Vagina (tissue), 2 donors: ENCODE measurements around the gene ZNF615. TPM values are rescaled to one million over a fixed set of nuclear protein-coding genes. Genes with fewer than 3 reads are reported as not detected.
"Not testable (repeated sequence)": the region's sequence is repeated elsewhere in the genome, so short reads cannot be mapped to it uniquely, and the experiment has no call there.

Source experiments
- DNase-seq, 2 donors: peaks; one replicate each; pipeline ENCODE4 v3.0.0-alpha.2; 2017; ENCODE audit errors: extremely low spot score in 2 of 2
- H3K27ac ChIP-seq: fragments of 200-600 bp; sonication (generic); one replicate; pipeline ENCODE4 v1.5.1; 2019
- H3K27me3 ChIP-seq: fragments of 200-600 bp; sonication (generic); one replicate; pipeline ENCODE4 v1.5.1; 2019
- H3K36me3 ChIP-seq, 2 donors: fragments of 200-600 bp; sonication (generic); one replicate each; pipeline ENCODE4 v1.5.1; 2017 to 2019
- H3K4me1 ChIP-seq: fragments of 200-600 bp; sonication (generic); one replicate; pipeline ENCODE4 v1.5.1; 2019
- H3K4me3 ChIP-seq, 2 donors: fragments of 200-600 bp; sonication (generic); 1 replicate in 1 of 2; 2 replicates in 1 of 2; pipeline ENCODE4 v1.5.1; 2016 to 2019
- H3K9me3 ChIP-seq: fragments of 200-600 bp; sonication (generic); one replicate; pipeline ENCODE4 v1.5.1; 2019
- POLR2A ChIP-seq, 2 donors: fragments of 450-650 bp; IDR thresholded peaks; one replicate each; pipeline ENCODE4 v1.6.1; 2017; ENCODE audit warnings: antibody characterized with exemption in 2 of 2, mild to moderate bottlenecking in 2 of 2, moderate library complexity in 2 of 2
- POLR2AphosphoS5 ChIP-seq, 2 donors: sonication (generic); formaldehyde crosslinking; IDR thresholded peaks; one replicate each; pipeline ENCODE4 v1.9.0; 2017; ENCODE audit warnings: antibody characterized with exemption in 2 of 2, mild to moderate bottlenecking in 2 of 2, low read depth in 1 of 2; ENCODE audit not compliant: insufficient read depth in 1 of 2
- intact Hi-C: fragments of 100-400 bp; cut with DNase I; formaldehyde crosslinking; loops from one replicate; pipeline ENCODE4 v1.15.1; 2023
- total RNA-seq: library from RNA; depleted of rRNA; stranded (reverse); fragments of >200 nt; gene quantifications from one replicate; pipeline ENCODE4 v1.2.3, GENCODE V29; 2016
- TF ChIP-seq, protein P1 (sequence below), 3 experiments: fragments of 450-650 bp in 2 of 3; fragments of 200-600 bp in 1 of 3; sonication (generic) in 1 of 3; IDR thresholded peaks; one replicate each; pipeline ENCODE4 v1.5.1; 2017 to 2019; ENCODE audit warnings: antibody characterized with exemption in 3 of 3, mild to moderate bottlenecking in 2 of 3, moderate library complexity in 2 of 3

ZNF615 gene
- total RNA-seq: 6.4 TPM

DNA sequence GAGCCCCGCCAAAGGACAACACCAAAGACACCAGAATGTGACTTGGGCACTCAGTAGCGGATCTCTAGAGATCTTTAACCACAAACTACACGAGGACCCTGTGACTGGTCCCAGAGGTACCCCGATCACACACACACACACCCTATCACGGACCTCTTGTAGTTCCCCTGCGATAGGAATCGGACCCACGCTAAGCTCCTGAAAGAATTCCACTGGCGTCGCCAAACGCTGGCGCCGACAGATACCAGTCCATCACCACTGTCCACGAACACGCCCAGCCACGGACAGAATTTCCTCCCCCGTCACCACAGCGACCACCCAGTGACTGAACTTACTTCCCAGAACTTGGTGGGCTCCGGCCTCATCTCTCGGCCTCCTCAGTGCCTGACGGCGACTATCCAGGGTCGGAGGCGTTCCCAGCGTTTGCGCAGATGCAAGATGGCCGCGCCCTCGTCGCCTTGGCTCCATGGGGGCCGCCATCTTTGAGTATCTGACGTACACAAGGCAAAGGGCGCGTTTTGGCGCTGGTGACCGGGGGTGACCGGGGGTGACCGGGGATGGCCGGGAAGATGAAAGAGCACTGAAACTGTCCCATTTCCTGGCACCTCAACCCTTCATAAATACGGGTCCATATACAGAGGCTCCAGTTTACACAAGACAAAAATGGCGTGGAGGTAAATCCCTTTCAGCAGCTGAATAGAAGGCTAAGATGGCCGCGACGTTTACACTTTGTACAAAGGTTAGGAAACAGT is at the start of gene ZNF615:
ZNF615 (minus strand) TSS at position 406 of the 752 bp plus-strand sequence. CDS start 4,500 bp downstream, outside the sequence.
- peak within 1 kb of the TSS; percentile 64 for H3K27ac ChIP-seq
- peaks cover 8% of the 10 kb centered on the region for H3K4me1 ChIP-seq
- TF ChIP-seq POLR2AphosphoS5 (IDR thresholded peaks at IDR 0.05; ENCODE audit: insufficient read depth in 1 of 2, low read depth in 1 of 2): peak; percentile 79 to 85
- peak in 1 of 2 donors; percentile 3 for TF ChIP-seq POLR2A (IDR thresholded peaks at IDR 0.05)
- TF ChIP-seq, protein P1, sequence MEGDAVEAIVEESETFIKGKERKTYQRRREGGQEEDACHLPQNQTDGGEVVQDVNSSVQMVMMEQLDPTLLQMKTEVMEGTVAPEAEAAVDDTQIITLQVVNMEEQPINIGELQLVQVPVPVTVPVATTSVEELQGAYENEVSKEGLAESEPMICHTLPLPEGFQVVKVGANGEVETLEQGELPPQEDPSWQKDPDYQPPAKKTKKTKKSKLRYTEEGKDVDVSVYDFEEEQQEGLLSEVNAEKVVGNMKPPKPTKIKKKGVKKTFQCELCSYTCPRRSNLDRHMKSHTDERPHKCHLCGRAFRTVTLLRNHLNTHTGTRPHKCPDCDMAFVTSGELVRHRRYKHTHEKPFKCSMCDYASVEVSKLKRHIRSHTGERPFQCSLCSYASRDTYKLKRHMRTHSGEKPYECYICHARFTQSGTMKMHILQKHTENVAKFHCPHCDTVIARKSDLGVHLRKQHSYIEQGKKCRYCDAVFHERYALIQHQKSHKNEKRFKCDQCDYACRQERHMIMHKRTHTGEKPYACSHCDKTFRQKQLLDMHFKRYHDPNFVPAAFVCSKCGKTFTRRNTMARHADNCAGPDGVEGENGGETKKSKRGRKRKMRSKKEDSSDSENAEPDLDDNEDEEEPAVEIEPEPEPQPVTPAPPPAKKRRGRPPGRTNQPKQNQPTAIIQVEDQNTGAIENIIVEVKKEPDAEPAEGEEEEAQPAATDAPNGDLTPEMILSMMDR (IDR thresholded peaks at IDR 0.05): no peak
- H3K27me3 ChIP-seq: no peaks in the 10 kb centered on the region
- H3K9me3 ChIP-seq: peaks cover 5% of the 10 kb centered on the region
- intact Hi-C loops: no loop called here
- peaks cover 0 to 19% of the 10 kb centered on the region in 2 donors for H3K36me3 ChIP-seq
- H3K4me3 ChIP-seq: peak within 1 kb of the TSS; percentile 78 to 88
- peak in 1 of 2 donors; percentile 89 for DNase-seq

DNA sequence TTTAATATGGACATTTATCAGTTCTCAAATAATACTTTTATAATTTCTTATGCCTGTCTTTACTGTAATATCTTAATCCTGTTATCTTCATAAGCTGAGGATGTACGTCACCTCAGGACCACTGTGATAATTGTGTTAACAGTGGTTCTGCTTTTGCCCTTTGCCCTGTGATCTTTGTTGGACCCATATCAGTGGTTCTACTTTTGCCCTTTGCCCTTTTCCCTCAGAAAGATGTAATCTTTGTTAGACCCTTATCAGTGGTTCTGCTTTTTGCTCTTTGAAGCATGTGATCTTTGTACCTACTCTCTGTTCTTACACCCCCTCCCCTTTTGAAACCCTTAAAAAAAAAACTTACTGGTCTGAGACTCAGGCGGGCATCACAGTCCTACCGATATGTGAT is 48.5 kb upstream of the ZNF615 start:
- H3K36me3 ChIP-seq, H3K27me3 ChIP-seq, intact Hi-C loops, H3K4me1 ChIP-seq, H3K27ac ChIP-seq, H3K4me3 ChIP-seq, DNase-seq: not testable (repeated sequence)
- peaks cover 19% of the 10 kb centered on the region for H3K9me3 ChIP-seq

DNA sequence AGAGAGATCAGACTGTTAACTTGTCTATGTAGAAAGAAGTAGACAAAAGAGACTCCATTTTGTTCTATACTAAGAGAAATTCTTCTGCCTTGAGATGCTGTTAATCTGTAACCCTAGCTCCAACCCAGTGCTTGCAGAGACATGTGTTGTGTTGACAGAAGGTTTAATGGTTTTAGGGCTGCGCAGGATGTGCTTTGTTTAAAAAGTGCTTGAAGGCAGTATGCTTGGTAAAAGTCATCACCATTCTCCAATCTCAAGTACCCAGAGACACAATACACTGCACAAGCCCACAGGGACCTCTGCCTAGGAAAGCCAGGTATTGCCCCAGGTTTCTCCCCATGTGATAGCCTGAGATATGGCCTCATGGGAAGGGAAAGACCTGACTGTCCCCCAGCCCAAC is 43.7 kb upstream of the ZNF615 start:
- H3K4me3 ChIP-seq, H3K9me3 ChIP-seq, DNase-seq, H3K4me1 ChIP-seq, H3K27me3 ChIP-seq, H3K27ac ChIP-seq, intact Hi-C loops: not testable (repeated sequence)
- peaks cover 0 to 12% of the 10 kb centered on the region in 2 donors for H3K36me3 ChIP-seq

DNA sequence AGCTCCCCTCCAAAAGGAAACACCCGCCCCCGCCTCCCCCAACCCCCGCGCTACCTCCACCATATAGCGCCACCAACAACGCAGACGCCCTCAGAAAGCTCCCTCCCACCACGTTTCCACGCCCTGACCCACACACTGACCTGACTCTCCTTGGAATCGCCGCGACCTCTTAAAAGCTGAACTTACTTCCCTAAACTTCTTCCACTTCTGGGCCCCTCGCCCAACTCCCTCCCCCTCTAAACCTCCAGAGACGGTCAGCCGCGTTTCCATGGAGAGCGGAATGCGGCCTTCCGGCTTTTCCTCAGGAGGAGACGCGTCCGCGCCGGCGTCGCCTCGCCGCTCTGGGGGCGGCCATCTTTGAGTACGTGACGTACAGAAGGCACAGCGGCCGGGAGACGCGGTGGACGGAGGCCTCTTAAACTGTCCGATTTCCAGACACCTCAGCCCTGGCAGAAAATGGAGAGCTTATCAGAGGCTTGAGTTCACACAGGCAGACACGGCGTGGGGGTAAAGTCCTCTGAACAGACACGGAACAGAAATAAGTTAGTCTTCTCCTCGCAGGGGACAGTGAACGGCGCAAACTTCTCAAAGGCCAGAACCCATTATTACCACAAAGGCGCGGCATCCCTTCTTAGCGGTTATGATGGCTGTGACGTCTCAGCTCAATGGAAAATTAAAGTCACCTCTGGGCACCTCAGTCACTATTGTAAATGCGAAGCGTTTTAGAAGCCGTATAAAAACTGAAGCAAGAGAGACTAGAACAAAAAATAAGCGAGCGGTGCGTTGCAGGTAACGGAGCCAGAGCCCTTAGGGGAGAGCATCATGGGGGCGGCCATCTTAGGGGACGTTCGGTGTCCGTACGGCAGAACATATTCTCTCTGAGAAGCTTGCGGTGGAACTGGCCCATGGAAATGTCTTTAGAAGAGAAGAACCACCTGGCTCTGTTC is 40.8 kb upstream of the ZNF615 start, which contains the start of gene ZNF432:
ZNF432 (minus strand) TSS at position 284 of the 947 bp plus-strand sequence. CDS start 1,970 bp downstream, outside the sequence.
- no peaks in the 10 kb centered on the region for H3K27me3 ChIP-seq
- H3K4me3 ChIP-seq: peak within 1 kb of the TSS; percentile 55 to 75
- TF ChIP-seq POLR2AphosphoS5 (IDR thresholded peaks at IDR 0.05; ENCODE audit: insufficient read depth in 1 of 2, low read depth in 1 of 2) (peak; percentile 83 to 86), POLR2A (IDR thresholded peaks at IDR 0.05) (peak in 1 of 2 donors; percentile 21)
- TF ChIP-seq, protein P1 (IDR thresholded peaks at IDR 0.05): no peak
- peak in 1 of 2 donors; percentile 94 for DNase-seq
- H3K4me1 ChIP-seq: peaks cover 6% of the 10 kb centered on the region
- peaks cover 0 to 41% of the 10 kb centered on the region in 2 donors for H3K36me3 ChIP-seq
- peaks cover 4% of the 10 kb centered on the region for H3K9me3 ChIP-seq
- H3K27ac ChIP-seq: peak within 1 kb of the TSS; percentile 85
- intact Hi-C loops: no loop called here

DNA sequence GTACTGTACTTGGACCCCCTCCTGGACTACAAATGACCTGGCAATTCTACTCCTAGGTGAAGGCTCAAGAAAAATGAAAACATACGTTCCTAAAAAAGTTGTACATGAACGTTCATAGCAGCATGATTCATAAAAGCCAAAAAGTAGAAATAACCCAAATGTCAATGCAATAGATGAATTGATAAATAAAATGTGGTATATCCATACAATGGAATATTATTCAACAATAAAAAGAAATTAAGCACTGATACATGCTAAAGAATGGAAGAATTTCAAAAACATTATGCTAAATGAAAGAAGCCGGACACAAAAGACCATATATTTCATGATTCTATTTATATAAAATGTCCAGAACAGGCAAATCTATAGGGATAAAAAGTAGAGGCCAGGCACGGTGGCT is 31.2 kb upstream of the ZNF615 start:
- Histone ChIP-seq H3K36me3 (peaks cover 29 to 97% of the 10 kb centered on the region in 2 donors), H3K4me3 (no peak overlapping the region), H3K4me1 (no peaks in the 10 kb centered on the region), H3K9me3 (peaks cover 73% of the 10 kb centered on the region), H3K27me3 (no peaks in the 10 kb centered on the region), H3K27ac (no peak overlapping the region)
- intact Hi-C loops: no loop called here
- TF ChIP-seq POLR2AphosphoS5 (IDR thresholded peaks at IDR 0.05; ENCODE audit: insufficient read depth in 1 of 2, low read depth in 1 of 2) (no peak), POLR2A (IDR thresholded peaks at IDR 0.05) (no peak)
- TF ChIP-seq, protein P1 (IDR thresholded peaks at IDR 0.05): no peak
- no peak for DNase-seq
